Activated CD8-positive, alpha-beta T cell treated with anti-CD3 and anti-CD28 coated beads for 36 hours (primary cell): ENCODE measurements around the gene NUDT19. TPM values are rescaled to one million over a fixed set of nuclear protein-coding genes. Genes with fewer than 3 reads are reported as not detected.
A peak's percentile ranks its signal among the peaks of the same experiment; 100 is the strongest.

ENCODE experiments used
- ATAC-seq: fragments of 200-7000 bp; cut with Tn5 transposase; one replicate; pipeline ENCODE4 v1.10.0; 2021; ENCODE audit warnings: mild to moderate bottlenecking, moderate library complexity
- CTCF ChIA-PET: fragments of 350-600 bp; sonication (Branson Sonifier 250); formaldehyde crosslinking; loops from one replicate; lab custom pipeline; 2021; ENCODE audit warnings: antibody characterized with exemption; lab: Charles Lee
- POLR2A ChIA-PET: fragments of 350-600 bp; sonication (Branson Sonifier 250); formaldehyde crosslinking; loops from one replicate; lab custom pipeline; 2021; ENCODE audit warnings: antibody characterized with exemption; lab: Charles Lee
- DNase-seq: peaks from one replicate; pipeline ENCODE4 v3.0.0-alpha.2; 2020
- H3K27ac Mint-ChIP-seq: one replicate; pipeline ENCODE4 v1.8.0; 2021; ENCODE audit warnings: mild to moderate bottlenecking, mixed read lengths
- H3K27me3 Mint-ChIP-seq: one replicate; pipeline ENCODE4 v1.8.0; 2021; ENCODE audit warnings: mixed read lengths
- H3K36me3 Mint-ChIP-seq: one replicate; pipeline ENCODE4 v1.8.0; 2021; ENCODE audit warnings: low read depth, mixed read lengths
- H3K4me1 Mint-ChIP-seq: one replicate; pipeline ENCODE4 v1.8.0; 2021; ENCODE audit warnings: low read depth, mixed read lengths
- H3K4me3 Mint-ChIP-seq: one replicate; pipeline ENCODE4 v1.8.0; 2021; ENCODE audit warnings: mild to moderate bottlenecking, moderate library complexity, mixed read lengths
- H3K9me3 Mint-ChIP-seq: one replicate; pipeline ENCODE4 v1.8.0; 2021; ENCODE audit warnings: mixed read lengths
- intact Hi-C: fragments of 100-400 bp; cut with micrococcal nuclease; formaldehyde crosslinking; loops from one replicate; pipeline ENCODE4 v1.10.0; 2022
- total RNA-seq, 2 experiments: library from RNA; stranded (reverse); gene quantifications; one replicate each; pipeline ENCODE4 v1.2.3, GENCODE V29; 2021
- TF ChIP-seq, protein P1 (sequence below): fragments of 200-600 bp; IDR thresholded peaks from one replicate; pipeline ENCODE4 v1.8.0; 2022; ENCODE audit warnings: antibody characterized with exemption, mild to moderate bottlenecking

Gene NUDT19
- total RNA-seq, 2 experiments from 2014 or later: 16.1 to 17.5 TPM

DNA sequence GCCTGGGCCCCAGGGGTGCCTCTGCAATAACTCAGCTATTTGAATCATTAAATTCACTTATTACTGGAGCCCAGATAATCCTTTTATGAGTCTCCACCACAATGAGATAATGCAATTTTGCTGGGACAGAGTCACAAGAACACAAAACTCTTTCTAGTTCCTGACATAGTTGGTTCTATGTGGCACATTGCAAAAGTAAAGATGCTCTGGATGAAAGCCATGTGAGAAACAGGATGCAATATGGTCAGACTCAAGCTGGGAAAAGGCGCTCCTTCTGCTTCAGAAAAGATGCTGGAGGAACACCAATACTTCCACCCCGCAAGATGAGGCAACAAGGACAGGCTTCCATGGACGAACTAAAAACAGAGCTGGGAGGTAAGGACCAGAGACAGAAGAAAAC is 22.3 kb upstream of the NUDT19 start:
- Mint-ChIP-seq H3K9me3 (no peaks in the 10 kb centered on the region), H3K27me3 (no peaks in the 10 kb centered on the region), H3K27ac (no peak overlapping the region), H3K4me3 (no peak overlapping the region), H3K36me3 (peaks cover 4% of the 10 kb centered on the region), H3K4me1 (peaks cover 31% of the 10 kb centered on the region)
- DNase-seq (no peak), ATAC-seq (no peak)
- CTCF ChIA-PET: no interaction called here
- intact Hi-C loops: no loop called here
- POLR2A ChIA-PET: no interaction called here
- TF ChIP-seq, protein P1, sequence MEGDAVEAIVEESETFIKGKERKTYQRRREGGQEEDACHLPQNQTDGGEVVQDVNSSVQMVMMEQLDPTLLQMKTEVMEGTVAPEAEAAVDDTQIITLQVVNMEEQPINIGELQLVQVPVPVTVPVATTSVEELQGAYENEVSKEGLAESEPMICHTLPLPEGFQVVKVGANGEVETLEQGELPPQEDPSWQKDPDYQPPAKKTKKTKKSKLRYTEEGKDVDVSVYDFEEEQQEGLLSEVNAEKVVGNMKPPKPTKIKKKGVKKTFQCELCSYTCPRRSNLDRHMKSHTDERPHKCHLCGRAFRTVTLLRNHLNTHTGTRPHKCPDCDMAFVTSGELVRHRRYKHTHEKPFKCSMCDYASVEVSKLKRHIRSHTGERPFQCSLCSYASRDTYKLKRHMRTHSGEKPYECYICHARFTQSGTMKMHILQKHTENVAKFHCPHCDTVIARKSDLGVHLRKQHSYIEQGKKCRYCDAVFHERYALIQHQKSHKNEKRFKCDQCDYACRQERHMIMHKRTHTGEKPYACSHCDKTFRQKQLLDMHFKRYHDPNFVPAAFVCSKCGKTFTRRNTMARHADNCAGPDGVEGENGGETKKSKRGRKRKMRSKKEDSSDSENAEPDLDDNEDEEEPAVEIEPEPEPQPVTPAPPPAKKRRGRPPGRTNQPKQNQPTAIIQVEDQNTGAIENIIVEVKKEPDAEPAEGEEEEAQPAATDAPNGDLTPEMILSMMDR: no peak

DNA sequence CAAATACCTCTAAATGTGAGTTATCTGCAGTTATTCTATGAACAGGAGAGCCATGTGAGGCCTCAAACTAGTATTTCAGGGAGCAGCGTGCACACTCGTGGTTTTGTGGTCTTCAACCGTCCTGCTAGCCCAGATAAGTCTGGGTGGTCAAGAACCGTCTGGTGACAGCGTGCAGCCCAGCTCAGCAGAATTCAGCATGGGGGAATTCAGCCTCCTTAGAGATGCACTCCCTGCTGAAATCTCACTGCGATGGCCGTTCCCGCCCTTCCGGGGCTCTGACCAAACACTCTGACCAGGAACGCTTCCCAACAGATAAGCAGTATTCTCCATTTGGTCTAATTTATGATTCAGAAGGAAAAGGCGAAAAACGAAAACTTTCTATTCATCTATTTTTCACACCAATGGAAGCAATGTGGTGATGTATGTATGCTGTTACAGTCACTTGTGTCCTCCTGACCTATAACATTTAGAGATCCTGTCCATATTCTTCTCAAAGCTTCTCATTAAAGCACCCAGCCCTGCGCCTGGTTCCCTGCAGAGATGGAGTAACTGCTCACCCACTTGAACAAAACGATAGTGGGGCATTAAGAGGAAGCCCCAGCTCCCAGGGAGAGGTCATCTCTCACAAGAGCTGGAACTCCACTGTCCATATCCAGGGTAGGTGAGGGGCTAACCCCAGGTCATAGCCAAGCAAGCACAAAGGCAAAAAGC is 19.6 kb upstream of the NUDT19 start:
- intact Hi-C loops: no loop called here
- CTCF ChIA-PET: interaction anchor here (1.1 kb wide), 1 partner anchor 72 kb away, joined by 3 read pairs; no protein-coding TSS in a partner anchor

DNA sequence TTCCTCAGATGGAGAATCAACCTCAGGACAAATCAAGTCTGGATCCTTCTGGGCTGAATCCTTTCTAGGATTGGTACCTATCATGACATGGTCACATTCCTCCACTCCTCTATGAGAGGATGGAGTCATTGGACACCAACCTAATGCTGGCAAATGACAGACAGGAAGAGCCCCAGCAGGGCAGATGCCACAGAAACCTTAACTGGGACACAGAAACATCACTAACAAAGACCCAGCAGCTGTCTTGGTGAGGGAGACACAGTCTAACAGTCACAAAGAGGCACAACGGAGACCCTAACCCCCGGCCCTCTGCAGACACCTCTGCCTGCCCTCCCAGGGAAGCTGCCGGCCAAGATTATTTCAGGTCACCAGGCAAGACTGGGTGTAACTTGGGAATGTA is 18.8 kb upstream of the NUDT19 start:
- ATAC-seq: no peak
- Mint-ChIP-seq H3K9me3 (no peaks in the 10 kb centered on the region), H3K27me3 (peaks cover 12% of the 10 kb centered on the region), H3K27ac (no peak overlapping the region), H3K4me1 (peaks cover 38% of the 10 kb centered on the region), H3K36me3 (peaks cover 4% of the 10 kb centered on the region), H3K4me3 (peak overlapping the region; percentile 48)
- ChIA-PET CTCF (interaction anchor here (0.6 kb wide), 1 partner anchor 25 kb away, joined by 3 read pairs; no protein-coding TSS in a partner anchor), POLR2A (interaction anchor here (1.2 to 1.3 kb wide), 2 partner anchors 18 to 20 kb away, joined by 3 to 4 read pairs; no protein-coding TSS in a partner anchor)
- DNase-seq: no peak
- TF ChIP-seq, protein P1: no peak
- intact Hi-C loops: no loop called here

More for the DNA sequence above, 19.6 kb upstream of the NUDT19 start:
- TF ChIP-seq, protein P1: no peak
- Mint-ChIP-seq H3K9me3 (no peaks in the 10 kb centered on the region), H3K27me3 (peaks cover 5% of the 10 kb centered on the region), H3K36me3 (peaks cover 4% of the 10 kb centered on the region), H3K4me3 (no peak overlapping the region), H3K27ac (no peak overlapping the region), H3K4me1 (peaks cover 33% of the 10 kb centered on the region)
- POLR2A ChIA-PET: interaction anchor here (1.3 kb wide), 1 partner anchor 18 kb away, joined by 4 read pairs; no protein-coding TSS in a partner anchor
- no peak for DNase-seq
- no peak for ATAC-seq

DNA sequence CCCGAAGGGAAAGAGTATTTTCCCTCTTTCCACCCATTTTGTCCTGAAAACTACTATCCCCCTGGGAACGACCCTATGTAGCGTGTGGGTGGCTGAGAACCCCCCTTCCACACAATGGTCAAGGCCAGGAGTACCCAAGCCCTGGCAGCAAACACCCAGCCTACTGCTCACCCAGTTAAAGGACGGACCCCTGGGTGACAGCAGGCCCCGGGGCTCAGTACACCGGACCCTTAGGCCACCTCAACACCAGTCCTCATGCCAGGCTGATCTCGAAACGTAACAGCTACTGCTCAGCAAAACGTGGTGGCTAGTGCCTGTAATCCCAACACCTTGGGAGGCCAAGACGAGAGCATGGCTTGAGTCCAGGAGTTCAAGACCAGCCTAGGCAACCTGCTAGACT is 18.0 kb upstream of the NUDT19 start:
- ATAC-seq (no peak), DNase-seq (no peak)
- Mint-ChIP-seq H3K9me3 (no peaks in the 10 kb centered on the region), H3K27me3 (peaks cover 12% of the 10 kb centered on the region), H3K4me3 (peak overlapping the region; percentile 88), H3K4me1 (peaks cover 38% of the 10 kb centered on the region), H3K27ac (no peak overlapping the region), H3K36me3 (peaks cover 4% of the 10 kb centered on the region)
- ChIA-PET POLR2A (interaction anchor here (0.8 to 1.3 kb wide), 4 partner anchors 17 to 92 kb away, joined by 3 to 5 read pairs (median 4); partner anchors contain the start of genes NUDT19 and PDCD5), CTCF (interaction anchor here (1.0 kb wide), 1 partner anchor 73 kb away, joined by 3 read pairs; no protein-coding TSS in a partner anchor)
- intact Hi-C loops: no loop called here
- TF ChIP-seq, protein P1: no peak
